Stimulated activated CD8-positive, alpha-beta memory T cell treated with anti-CD3 and anti-CD28 coated beads, Interleukin-15, amount 100 ng/mL, for 4 hours (primary cell): ENCODE results near the gene GVQW3.

Experiments used
- DNase-seq, 2 donors: peaks; one replicate each; pipeline ENCODE4 v3.0.0-alpha.2; 2020; ENCODE audit warnings: low read depth in 2 of 2

GVQW3 gene

DNA sequence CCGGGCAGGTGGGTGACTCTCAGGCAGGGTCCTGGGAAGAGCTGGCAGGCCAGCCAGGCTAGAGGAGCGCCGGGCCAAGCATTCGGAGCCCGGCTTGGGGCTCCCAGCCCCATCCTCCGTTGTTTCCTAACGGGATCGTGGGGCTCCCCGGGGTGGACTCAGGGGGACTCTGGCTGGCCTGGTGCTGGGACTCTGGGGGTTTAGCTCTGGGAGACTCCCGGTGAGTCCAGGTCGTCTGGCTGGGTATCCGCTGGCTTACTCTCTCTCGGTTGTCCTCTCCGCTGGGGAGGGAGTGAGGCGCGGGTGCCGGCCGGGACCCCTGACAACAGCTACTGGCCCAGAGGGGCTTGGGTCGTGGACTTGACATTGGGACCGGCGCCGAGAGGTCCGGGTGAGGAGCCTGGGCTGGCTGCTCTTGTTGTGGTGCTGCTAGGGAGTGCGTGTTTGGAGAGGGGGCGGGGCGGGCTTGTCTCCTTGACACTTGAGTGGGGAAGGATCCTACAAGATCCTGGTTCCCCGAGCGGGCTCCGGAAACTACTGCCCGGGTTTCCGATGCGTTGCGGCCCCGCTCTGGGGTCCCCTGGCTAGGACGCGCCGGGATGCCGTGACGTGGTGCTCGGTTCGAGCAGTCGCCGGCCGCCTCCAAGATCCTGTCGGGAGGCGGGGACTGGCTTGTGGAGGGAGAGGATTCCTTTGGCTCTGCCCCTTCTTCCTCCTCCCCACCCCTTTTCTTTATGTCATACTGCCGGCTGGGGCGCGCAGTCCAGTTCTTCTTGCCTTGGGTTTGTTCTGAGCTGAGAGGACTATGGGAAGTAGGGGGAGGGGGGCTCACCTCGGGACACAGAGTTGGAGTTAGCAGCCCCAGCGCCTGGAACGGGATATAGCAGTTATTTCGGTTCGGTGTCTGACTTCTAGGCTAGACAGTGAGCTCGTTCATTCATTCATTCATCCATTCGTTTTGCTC, 64.3 kb downstream of the GVQW3 start:
- DNase-seq = peak; percentile 0 to 5

DNA sequence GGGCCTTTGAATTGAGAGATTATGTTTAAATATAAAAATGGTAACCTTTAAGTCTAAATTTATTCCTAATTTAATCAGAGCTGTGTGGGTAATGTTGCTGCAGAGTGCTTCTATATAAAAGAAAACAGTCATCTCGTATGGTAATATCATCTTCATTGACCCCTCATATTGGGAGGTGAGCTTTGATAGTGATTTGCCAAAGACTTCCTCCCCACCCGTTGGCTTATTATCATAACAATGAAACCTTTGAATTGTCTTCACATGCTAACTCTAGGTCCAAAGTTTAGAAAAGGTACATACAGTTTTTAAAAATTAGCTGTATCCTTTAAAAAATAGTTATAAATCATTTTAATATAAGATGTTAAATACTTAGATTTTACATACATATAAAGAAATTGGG, 67.4 kb downstream of the GVQW3 start:
- DNase-seq = no peak

DNA sequence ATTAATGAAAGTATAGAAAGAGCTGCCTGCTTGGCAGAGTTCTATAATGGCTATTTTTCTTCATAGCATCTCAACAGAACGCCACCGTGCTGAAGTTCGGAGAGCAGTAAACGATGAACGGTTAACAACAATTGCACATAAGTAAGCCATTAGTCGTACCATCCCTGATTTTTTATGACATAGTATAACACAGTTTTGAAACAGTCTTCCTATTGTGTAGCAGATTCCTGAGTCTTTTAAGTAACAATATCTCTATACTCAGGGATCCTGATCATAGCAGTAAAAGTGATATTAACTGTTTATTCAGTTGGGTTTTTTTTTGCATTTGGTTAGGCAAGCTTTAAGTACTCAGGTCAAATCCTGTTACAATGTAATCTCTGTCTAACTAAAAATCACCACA, 72.1 kb downstream of the GVQW3 start:
- DNase-seq = no peak

DNA sequence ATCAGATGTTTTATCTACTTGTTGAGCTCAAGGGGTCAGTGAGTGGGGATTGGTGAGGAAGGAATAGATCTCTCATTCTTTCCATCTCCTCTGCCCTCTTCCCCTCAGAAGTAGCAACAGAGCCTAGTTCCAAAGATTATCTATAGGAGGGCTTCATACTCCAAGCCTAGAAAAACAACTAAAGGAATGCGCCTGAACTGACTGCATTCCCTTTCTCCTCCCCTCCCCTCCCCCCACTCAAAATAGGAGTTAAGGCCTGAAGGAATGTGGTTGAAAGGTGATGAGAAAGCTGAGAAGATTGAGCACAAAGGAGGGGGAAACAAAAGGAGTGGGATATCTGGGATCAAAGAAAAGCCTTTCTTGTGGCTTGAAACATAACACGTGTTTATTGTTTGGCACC, 74.2 kb downstream of the GVQW3 start:
- no peak for DNase-seq

DNA sequence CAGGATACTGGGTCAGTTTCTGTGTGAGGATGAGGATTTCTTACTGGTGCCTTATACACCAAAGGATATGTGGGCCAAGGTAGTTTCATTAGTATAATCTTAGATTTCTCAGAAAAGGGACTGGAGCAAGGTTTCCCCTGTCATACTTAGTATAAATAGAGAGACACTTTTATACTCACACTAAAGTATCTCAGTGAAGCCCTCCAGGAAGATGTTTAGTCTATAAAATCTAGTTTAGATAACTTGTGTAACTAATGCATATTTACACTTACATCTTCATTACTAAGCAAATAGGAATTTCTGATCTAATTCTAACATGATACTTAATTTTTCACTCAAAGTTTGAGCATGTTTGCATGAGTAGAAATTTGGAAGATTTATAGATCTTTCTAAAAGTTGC, 74.8 kb downstream of the GVQW3 start:
- no peak for DNase-seq

DNA sequence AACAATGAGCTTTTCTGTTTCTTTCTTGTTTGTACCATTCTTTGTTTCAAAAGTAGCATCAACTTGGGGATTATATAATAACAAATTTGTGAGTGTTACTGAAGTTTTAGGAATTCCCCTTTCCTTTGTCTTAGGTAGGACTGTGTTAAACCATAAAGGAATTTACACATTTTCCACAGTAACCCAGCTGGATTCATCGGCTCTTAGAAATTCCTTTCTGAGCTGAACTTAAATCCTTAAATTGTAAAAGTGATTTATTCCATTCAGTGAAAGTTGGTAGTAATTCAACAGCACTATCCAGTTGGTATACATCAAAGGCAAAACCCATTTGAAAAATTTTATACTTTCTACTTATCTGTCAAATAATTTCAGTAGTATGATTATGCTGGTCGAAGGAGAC, 75.4 kb downstream of the GVQW3 start:
- no peak for DNase-seq
